WTC11 (cell line): ENCODE measurements around the gene NKAIN2. TPM values are rescaled to one million over a fixed set of nuclear protein-coding genes. Genes with fewer than 3 reads are reported as not detected.

Source experiments
- ATAC-seq: fragments of 200-7000 bp; cut with Tn5 transposase; 2 replicates; pipeline ENCODE4 v1.10.0; 2021; ENCODE audit warnings: mild to moderate bottlenecking, moderate library complexity
- CTCF ChIA-PET: fragments of 300-600 bp; sonication (Branson Sonifier 250); formaldehyde crosslinking; loops from one replicate; lab custom pipeline; 2021; ENCODE audit warnings: antibody characterized with exemption; lab: Charles Lee
- POLR2A ChIA-PET: fragments of 350-600 bp; sonication (Branson Sonifier 250); formaldehyde crosslinking; loops from one replicate; lab custom pipeline; 2021; ENCODE audit warnings: antibody characterized with exemption; lab: Charles Lee
- DNase-seq: peaks from one replicate; pipeline ENCODE4 v3.0.0; 2021; ENCODE audit warnings: low spot score
- H3K27ac Mint-ChIP-seq: 2 replicates; pipeline ENCODE4 v1.8.0; 2021; ENCODE audit warnings: mixed read lengths
- H3K27me3 Mint-ChIP-seq: 2 replicates; pipeline ENCODE4 v1.8.0; 2021; ENCODE audit warnings: low read depth, mild to moderate bottlenecking, moderate library complexity, mixed read lengths
- H3K36me3 Mint-ChIP-seq: 2 replicates; pipeline ENCODE4 v1.8.0; 2021; ENCODE audit warnings: mixed read lengths
- H3K4me1 Mint-ChIP-seq: 2 replicates; pipeline ENCODE4 v1.8.0; 2022; ENCODE audit warnings: mixed read lengths
- H3K4me3 Mint-ChIP-seq: 2 replicates; pipeline ENCODE4 v1.8.0; 2021; ENCODE audit warnings: mild to moderate bottlenecking, moderate library complexity, mixed read lengths
- H3K9me3 Mint-ChIP-seq: 2 replicates; pipeline ENCODE4 v1.8.0; 2021; ENCODE audit warnings: mixed read lengths
- AR ChIP-seq: fragments of 250-450 bp; sonication (Bioruptor Pico); IDR thresholded peaks from 2 replicates; pipeline ENCODE4 v1.9.0; 2021; ENCODE audit warnings: mild to moderate bottlenecking
- ARID4B ChIP-seq: sonication (generic); formaldehyde crosslinking; IDR thresholded peaks from 2 replicates; pipeline ENCODE4 v1.8.0; 2023; ENCODE audit warnings: missing genetic modification reagents, mild to moderate bottlenecking, borderline replicate concordance
- ATF3 ChIP-seq: sonication (generic); formaldehyde crosslinking; conservative IDR thresholded peaks from 2 replicates; pipeline ENCODE4 v1.8.1; 2022; ENCODE audit warnings: mild to moderate bottlenecking, missing genetic modification reagents
- EMX1 ChIP-seq: fragments of 250-450 bp; sonication (Bioruptor Pico); IDR thresholded peaks from 2 replicates; pipeline ENCODE4 v1.8.0; 2021; ENCODE audit warnings: mild to moderate bottlenecking
- ESRRA ChIP-seq: sonication (generic); formaldehyde crosslinking; IDR thresholded peaks from 2 replicates; pipeline ENCODE4 v1.8.1; 2022; ENCODE audit warnings: mild to moderate bottlenecking, missing genetic modification reagents, borderline replicate concordance
- ETV6 ChIP-seq: sonication (generic); formaldehyde crosslinking; IDR thresholded peaks from 2 replicates; pipeline ENCODE4 v1.8.1; 2022; ENCODE audit warnings: mild to moderate bottlenecking, missing genetic modification reagents
- FOXJ3 ChIP-seq: sonication (generic); formaldehyde crosslinking; IDR thresholded peaks from 2 replicates; pipeline ENCODE4 v1.9.0; 2021; ENCODE audit warnings: missing genetic modification reagents, mild to moderate bottlenecking, borderline replicate concordance
- GRHL2 ChIP-seq: fragments of 250-450 bp; sonication (Bioruptor Pico); IDR thresholded peaks from 2 replicates; pipeline ENCODE4 v1.8.0; 2022; ENCODE audit warnings: mild to moderate bottlenecking, moderate library complexity; ENCODE audit not compliant: insufficient replicate concordance, severe bottlenecking
- HMGXB4 ChIP-seq: sonication (generic); formaldehyde crosslinking; IDR thresholded peaks from 2 replicates; pipeline ENCODE4 v1.8.1; 2023; ENCODE audit warnings: mild to moderate bottlenecking, moderate library complexity, missing genetic modification reagents
- IRF1 ChIP-seq: sonication (generic); formaldehyde crosslinking; IDR thresholded peaks from 2 replicates; pipeline ENCODE4 v1.8.0; 2023; ENCODE audit warnings: missing genetic modification reagents
- MYBL2 ChIP-seq: sonication (generic); formaldehyde crosslinking; IDR thresholded peaks from 2 replicates; pipeline ENCODE4 v1.8.1; 2023; ENCODE audit warnings: mild to moderate bottlenecking, moderate library complexity, missing genetic modification reagents
- PRRX2 ChIP-seq: fragments of 250-450 bp; sonication (Bioruptor Pico); IDR thresholded peaks from 2 replicates; pipeline ENCODE4 v1.8.0; 2021; ENCODE audit warnings: mild to moderate bottlenecking
- TEAD1 ChIP-seq: sonication (generic); formaldehyde crosslinking; IDR thresholded peaks from 2 replicates; pipeline ENCODE4 v1.8.0; 2022; ENCODE audit warnings: mild to moderate bottlenecking, missing genetic modification reagents
- ZNF425 ChIP-seq: fragments of 250-450 bp; sonication (Bioruptor Pico); conservative IDR thresholded peaks from 2 replicates; pipeline ENCODE4 v1.9.0; 2021; ENCODE audit warnings: mild to moderate bottlenecking
- ZNF512 ChIP-seq: sonication (generic); formaldehyde crosslinking; IDR thresholded peaks from 2 replicates; pipeline ENCODE4 v1.8.1; 2022; ENCODE audit warnings: missing genetic modification reagents, borderline replicate concordance
- ZNF532 ChIP-seq: fragments of 250-450 bp; sonication (Bioruptor Pico); IDR thresholded peaks from 2 replicates; pipeline ENCODE4 v1.9.0; 2021; ENCODE audit warnings: mild to moderate bottlenecking, borderline replicate concordance
- ZNF671 ChIP-seq: fragments of 250-450 bp; sonication (Bioruptor Pico); IDR thresholded peaks from 2 replicates; pipeline ENCODE4 v1.8.0; 2021; ENCODE audit warnings: mild to moderate bottlenecking
- total RNA-seq: library from RNA; stranded (reverse); gene quantifications from 3 replicates; pipeline ENCODE4 v1.2.3, GENCODE V29; 2021

NKAIN2 gene
- total RNA-seq, 1 experiment from 2014 or later = 0.33 TPM

- DNase-seq (no peak), ATAC-seq (no peak)
- Mint-ChIP-seq H3K27ac (no peak overlapping the region), H3K4me3 (no peak overlapping the region), H3K27me3 (no peaks in the 10 kb centered on the region), H3K9me3 (peaks cover 16% of the 10 kb centered on the region; the same call in 1 of the 2 replicates), H3K4me1 (no peaks in the 10 kb centered on the region), H3K36me3 (no peaks in the 10 kb centered on the region)
- POLR2A ChIA-PET = no interaction called here
- CTCF ChIA-PET = no interaction called here
- TF ChIP-seq EMX1 (CRISPR knock-in tag) = no peak
- TF ChIP-seq ZNF425 (CRISPR knock-in tag) = no peak
- TF ChIP-seq TEAD1 (CRISPR knock-in tag) = no peak
- no peak for TF ChIP-seq GRHL2
- TF ChIP-seq FOXJ3 = no peak
- no peak for TF ChIP-seq ATF3
- no peak for TF ChIP-seq IRF1 (CRISPR knock-in tag)
- no peak for TF ChIP-seq PRRX2 (CRISPR knock-in tag)
- TF ChIP-seq HMGXB4 (CRISPR knock-in tag) = no peak
- no peak for TF ChIP-seq ZNF512 (CRISPR knock-in tag)
- no peak for TF ChIP-seq ESRRA (CRISPR knock-in tag)
- TF ChIP-seq MYBL2 (CRISPR knock-in tag) = no peak
- no peak for TF ChIP-seq ETV6 (CRISPR knock-in tag)
- no peak for TF ChIP-seq ZNF532 (CRISPR knock-in tag)
- TF ChIP-seq ZNF671 (CRISPR knock-in tag) = no peak
Measured at GRCh38 chr6:124551711-124552233, 748.1 kb downstream of the NKAIN2 start.

- H3K4me3 Mint-ChIP-seq = no peak overlapping the region
- no peaks in the 10 kb centered on the region for H3K27me3 Mint-ChIP-seq
- ChIA-PET POLR2A (no interaction called here), CTCF (no interaction called here)
- peaks cover 12% of the 10 kb centered on the region for H3K4me1 Mint-ChIP-seq
- H3K9me3 Mint-ChIP-seq = peaks cover 7% of the 10 kb centered on the region; the same call in 1 of the 2 replicates
- no peak overlapping the region for H3K27ac Mint-ChIP-seq
- DNase-seq = no peak
- no peaks in the 10 kb centered on the region for H3K36me3 Mint-ChIP-seq
- ATAC-seq = no peak
- TF ChIP-seq TEAD1 (CRISPR knock-in tag) (no peak), AR (CRISPR knock-in tag) (no peak), ARID4B (no peak)
Measured at GRCh38 chr6:124557873-124558272, 754.2 kb downstream of the NKAIN2 start.
